GM23248 (cell line): Measurements from ENCODE around the gene SND1.

ENCODE experiments used
- EZH2 ChIP-seq: fragments of 200-600 bp; sonication (generic); IDR thresholded peaks from 2 replicates; pipeline ENCODE4 v1.6.1; 2018; ENCODE audit warnings: antibody characterized with exemption, mild to moderate bottlenecking; ENCODE audit not compliant: insufficient read depth, poor library complexity, severe bottlenecking
- EZH2phosphoT487 ChIP-seq: fragments of 200-600 bp; sonication (generic); IDR thresholded peaks from 2 replicates; pipeline ENCODE4 v1.6.1; 2018; ENCODE audit warnings: antibody characterized with exemption, moderate library complexity, mild to moderate bottlenecking, low read depth; ENCODE audit not compliant: insufficient read depth

GRCh38 chr7:128074336-128074735, 422.3 kb downstream of the SND1 start:
- no peak for TF ChIP-seq EZH2phosphoT487
- TF ChIP-seq EZH2 = no peak
